GM04503 (cell line): ENCODE data around the gene ODF4.
"Not testable (repeated sequence)": the region's sequence is repeated elsewhere in the genome, so short reads cannot be mapped to it uniquely, and the experiment has no call there.

Source experiments
- DNase-seq: peaks from one replicate; pipeline ENCODE4 v3.0.0-alpha.2; 2012; ENCODE audit warnings: low read depth

ODF4 gene

DNA sequence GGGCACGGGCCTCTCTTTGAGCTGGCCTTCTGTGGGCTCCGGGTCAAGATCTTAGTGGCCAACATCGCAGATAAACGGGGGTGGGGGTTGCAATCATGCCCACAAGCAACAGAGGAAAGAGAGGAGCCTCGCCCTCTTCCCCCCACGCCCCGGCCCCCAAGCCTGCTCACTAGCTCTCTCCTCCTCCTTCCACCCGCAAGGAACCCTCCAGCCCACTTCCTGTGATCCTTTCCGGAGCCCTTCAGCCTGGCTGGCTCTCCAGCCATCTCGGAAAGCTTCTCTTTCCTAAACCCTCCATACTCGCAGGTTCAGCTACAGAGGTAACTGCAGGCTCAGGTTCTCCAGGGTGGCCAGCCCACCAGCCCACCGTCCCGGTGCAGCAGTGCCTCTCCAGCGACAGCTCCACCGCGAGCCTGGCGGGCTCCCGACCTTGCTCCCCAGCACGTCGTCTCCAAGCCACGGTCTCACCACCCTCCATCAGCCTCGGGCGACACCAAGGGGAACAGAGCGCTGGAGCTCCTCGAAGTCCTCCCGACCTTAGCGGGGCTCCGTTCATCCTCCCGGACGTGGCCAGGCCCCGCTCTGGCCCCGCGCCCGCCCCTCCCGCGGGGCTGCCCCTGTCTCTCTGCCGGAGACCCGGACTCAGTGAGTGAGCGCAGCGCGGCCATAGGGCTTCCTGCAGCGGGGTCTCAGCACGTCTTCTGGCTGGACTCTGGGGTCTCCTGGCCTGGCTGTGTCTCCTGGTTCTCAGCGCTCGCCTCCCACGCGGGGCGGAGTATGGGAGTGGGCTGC, 12.9 kb upstream of the ODF4 start:
- no peak for DNase-seq

DNA sequence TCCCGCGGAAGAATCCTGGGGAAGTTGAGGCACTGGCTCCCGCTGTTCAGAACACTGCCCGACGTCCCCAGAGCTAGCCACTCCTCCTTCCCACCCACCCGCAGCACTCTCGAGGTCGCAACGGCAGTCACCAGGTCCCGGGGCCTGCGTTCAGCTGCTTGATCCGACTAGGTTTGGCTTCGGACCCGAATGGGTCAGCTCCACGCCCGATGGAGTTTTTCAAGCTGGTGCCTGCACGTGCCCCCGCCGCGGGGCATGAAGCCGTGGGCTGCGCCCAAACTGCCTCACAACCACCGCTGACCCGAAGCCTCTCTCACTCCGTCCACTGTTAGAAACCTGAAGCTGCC, 12.4 kb upstream of the ODF4 start:
- no peak for DNase-seq

DNA sequence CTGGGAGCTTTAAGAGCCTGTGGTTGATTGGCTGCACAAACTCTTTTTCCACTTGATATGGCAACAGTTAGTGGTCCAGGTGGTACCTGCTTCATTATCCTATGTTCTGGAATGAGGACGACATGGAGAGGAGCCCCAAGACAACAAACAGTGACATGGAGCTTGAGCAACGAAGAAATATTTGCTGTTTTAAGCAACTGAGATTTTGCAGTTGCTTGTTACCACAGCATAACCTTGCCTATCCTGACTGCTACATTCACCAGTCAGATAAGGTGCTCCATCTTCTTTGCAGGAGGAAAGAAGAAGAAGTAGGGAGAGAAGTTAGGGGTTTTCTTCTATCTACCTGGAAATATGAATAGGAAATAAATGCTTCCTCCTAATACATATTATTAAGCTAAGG, 7.5 kb upstream of the ODF4 start:
- DNase-seq = no peak

- DNase-seq = no peak
Observed at GRCh38 chr17:8332688-8333087, 7.0 kb upstream of the ODF4 start.

- DNase-seq = no peak
Observed at GRCh38 chr17:8333281-8333680, 6.4 kb upstream of the ODF4 start.

GRCh38 chr17:8337802-8338752, 1.6 kb upstream of the ODF4 start:
- no peak for DNase-seq

- no peak for DNase-seq
Observed at GRCh38 chr17:8338753-8339140, 893 bp upstream of the ODF4 start.

GRCh38 chr17:8341456-8341855, 1.8 kb downstream of the ODF4 start:
- no peak for DNase-seq

DNA sequence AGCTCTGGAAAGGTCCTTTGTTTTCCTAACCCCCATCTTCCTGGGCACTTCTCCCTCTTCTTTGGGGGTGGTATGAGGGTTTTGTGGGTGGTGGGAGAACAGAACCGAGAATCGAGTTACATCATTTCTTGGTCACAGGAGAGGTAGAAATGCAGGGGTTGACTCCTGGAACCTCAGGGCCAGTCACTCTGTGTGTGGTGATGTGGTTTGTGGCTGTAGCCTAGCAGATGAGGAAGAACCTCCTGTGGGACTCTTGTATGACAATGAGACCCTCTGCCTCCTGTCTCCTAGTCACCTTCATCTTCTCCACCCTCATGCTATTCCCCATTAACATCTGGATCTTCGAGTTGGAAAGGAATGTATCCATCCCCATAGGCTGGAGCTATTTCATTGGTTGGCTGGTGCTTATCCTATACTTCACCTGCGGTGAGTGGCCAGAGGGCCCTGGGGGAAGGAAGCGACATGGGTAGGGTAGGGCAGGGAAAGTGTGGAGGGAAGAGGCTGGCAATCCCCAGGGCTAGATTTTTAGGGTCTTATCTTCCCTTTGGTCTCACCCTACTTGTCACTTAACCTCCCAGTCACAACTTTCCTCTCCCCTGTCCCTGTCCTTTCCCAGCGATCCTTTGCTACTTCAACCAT, 5.5 kb downstream of the ODF4 start:
- DNase-seq = no peak

DNA sequence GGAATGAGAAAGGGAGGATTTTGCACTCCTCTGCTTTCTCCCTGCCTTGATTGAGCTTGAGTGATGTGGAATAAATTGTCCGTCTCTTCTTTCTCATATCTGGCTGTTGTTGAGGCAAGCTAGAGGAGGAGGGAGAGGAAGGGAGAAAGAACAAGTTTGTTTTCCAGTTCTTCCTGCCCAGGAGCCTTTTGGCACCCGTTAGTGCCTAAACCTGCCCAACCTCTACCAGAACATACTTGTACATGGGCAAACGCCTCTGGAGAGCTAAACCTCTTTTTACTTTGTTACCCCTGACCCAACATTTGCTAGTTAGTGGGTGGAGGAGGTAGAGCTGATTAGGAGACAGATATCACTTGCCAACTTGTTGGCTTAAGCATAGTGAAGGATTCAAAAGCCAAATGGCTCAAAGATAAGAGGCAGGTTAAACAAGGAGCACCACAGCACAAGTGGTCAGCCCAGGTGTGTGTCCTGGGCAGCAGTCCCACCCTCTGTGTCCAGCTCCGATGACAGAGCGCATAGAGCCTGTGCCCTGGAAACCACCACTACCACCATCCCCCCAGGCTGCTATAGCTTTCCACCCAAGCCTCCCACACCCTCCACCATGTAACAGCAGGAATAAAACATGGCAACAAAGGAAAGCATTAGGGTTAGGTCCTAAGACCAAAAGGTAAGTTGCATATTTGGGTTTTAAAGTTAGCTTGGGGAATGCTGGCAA, 6.5 kb downstream of the ODF4 start:
- no peak for DNase-seq

GRCh38 chr17:8347001-8347400, 7.4 kb downstream of the ODF4 start:
- DNase-seq = not testable (repeated sequence)

GRCh38 chr17:8350339-8350738, 10.7 kb downstream of the ODF4 start:
- no peak for DNase-seq

GRCh38 chr17:8353736-8354135, 14.1 kb downstream of the ODF4 start:
- DNase-seq = no peak

DNA sequence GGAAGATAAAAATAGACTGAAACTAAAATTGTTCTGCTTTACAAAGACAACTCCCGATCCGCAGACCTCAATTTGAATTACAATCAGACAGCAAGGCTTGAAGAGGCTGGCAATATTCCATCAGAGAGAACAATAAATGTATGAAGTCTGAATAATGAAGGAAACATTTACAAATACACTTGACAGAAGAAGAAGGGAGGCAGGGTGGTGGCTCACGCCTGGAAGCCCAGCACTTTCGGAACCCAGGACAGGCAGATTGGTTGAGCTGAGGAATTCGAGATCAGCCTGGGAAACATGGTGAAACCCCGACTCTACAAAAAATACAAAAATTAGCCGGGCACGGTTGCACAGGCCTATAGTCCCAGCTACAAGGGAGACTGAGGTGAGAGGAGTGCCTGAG, 14.6 kb downstream of the ODF4 start:
- DNase-seq = no peak

- DNase-seq = no peak
Observed at GRCh38 chr17:8357910-8358309, 18.3 kb downstream of the ODF4 start.

DNA sequence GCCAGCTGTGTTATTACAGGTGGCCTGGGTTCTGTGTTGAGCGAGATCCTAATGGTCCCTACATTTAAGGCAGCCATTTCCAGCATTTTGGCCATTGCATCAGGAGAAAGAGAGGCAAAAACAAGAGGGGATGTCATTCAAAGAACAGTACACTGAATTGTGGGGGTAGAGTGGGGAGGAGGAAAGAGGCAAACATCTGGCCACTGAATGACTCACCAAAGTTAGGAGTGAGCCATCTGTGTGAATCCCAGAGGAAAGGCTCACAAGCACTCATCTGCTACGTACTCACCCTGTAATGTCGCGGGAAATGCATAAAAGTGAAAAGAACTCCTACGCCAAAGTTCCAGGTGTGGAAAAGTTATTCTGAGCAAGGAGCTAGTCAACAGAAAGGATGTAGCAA, 20.1 kb downstream of the ODF4 start:
- no peak for DNase-seq

DNA sequence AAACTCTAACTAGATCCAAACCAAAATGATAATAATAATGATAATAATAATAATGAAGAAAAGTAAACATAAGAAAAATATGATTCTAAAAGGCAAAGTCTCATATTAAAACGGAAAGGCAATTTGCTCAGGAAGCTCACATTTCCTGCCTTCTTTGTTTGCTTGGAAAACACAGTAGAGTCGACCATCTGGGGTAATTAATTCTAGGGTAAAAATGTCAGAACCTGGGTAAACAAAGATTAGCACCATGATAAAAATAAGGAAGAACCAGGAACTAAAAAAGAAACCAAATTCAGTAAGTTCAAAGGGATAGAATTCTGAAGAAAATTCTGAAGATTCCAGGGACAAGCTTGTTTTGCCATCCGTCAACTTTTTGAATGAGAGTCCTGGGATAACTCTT, 20.6 kb downstream of the ODF4 start:
- no peak for DNase-seq

- DNase-seq = no peak
Observed at GRCh38 chr17:8360751-8361150, 21.1 kb downstream of the ODF4 start.

GRCh38 chr17:8362651-8363332, 23.2 kb downstream of the ODF4 start:
- no peak for DNase-seq

GRCh38 chr17:8365143-8365542, 25.5 kb downstream of the ODF4 start:
- no peak for DNase-seq

DNA sequence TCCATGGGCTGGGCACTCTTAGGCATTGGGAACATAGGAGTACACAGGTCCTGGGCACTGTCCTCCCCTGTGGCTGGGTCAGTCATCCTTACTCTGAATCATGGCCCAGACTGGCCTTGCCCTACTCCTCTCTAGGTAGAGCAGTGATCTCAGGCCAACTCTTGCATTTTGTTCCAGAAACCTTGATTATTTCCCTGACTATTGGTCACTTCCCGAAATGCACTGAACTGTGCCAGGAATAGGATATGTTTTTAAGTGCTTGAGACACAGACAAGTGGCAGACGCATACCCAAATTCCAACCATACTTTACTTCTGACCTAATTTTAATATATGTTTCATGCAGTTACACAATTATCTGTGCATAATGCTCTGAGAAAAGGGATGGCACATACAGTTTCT, 26.6 kb downstream of the ODF4 start:
- DNase-seq = no peak

DNA sequence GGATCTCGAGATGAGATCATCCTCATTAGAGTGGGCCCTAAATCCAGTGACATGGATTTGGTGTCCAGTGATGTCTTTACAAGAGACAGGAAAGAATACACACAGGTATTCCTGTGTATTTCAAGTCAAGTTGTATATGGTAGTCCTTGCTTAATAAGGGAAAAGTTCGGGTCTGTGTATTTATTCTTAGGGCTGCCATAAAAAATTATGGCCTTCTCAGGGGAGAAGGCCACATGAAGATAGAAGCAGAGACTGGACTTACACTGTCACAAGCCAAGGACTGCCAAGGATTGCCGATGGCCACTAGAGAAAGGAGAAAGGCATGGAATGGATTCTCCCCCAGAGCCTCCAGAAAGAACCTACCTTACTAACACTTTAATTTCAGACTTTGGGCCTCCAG, 28.6 kb downstream of the ODF4 start:
- no peak for DNase-seq
